ENCODE measurements around the gene ARID1A.
"Not testable (repeated sequence)": the region's sequence is repeated elsewhere in the genome, so short reads cannot be mapped to it uniquely, and the experiment has no call there.

ARID1A gene

GRCh38 chr1:26788836-26789611 is 93.2 kb downstream of the ARID1A start:
- DNase-seq, result peak; percentile 75

- DNase-seq, result no peak
Observed at GRCh38 chr1:26789612-26789865, 93.7 kb downstream of the ARID1A start.

DNA sequence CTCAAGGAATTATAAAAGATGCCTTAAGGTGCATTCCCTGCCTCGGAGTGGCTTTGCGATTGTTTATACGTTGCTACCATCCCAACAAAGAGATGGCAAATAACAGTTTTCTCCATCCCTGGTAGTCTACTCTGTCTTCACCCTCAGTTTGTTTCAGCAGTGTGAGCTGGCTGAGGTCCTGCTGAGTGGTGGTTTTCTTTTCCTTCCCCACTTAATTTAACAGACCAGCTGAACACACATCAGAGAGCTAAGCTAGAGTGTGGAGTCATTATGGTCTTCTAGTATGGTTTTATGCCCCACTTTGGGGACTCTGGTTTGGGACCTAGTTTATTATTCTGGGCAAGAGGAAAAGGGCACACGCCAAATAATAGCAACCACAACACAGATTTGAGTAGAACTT is 94.1 kb downstream of the ARID1A start:
- DNase-seq, result no peak

DNA sequence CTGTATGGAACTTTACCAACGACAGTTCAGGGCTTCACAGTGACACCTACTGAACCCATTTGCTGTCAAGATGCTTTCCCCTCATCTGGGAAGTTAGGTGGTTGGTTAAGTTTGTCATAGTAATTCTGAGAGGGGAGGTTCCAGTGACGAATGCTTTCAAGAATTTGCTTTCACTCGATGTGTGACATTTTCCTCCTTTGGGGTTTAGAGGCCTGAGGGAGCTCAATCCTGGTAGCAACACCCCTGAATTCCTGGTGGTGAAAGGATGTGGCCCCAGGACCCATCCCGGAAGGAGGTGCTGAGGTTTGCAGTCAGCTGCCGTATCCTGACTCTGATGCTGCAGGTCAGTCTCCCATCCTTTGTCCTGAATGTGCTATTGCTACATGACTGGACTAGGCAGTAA is 94.7 kb downstream of the ARID1A start:
- DNase-seq, result no peak

DNA sequence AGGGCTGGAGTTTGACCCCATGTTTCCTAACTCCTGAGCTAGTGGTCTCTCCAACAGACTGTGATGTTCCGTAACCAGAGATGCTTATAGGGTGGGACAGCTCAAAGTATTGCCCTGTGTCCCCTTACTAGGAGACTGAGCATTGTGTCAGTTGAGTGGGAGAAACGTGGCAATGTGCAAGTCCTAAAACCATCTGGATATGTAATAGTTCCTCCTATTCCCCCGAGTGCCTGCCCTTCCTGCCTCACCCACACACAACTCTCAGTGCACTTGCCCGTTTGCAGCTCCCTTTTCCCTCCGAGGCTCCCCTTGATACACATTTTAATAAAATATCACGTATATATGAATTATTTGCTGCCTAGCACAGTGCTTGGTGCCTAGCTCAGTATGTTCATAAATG is 95.3 kb downstream of the ARID1A start:
- no peak for DNase-seq

DNA sequence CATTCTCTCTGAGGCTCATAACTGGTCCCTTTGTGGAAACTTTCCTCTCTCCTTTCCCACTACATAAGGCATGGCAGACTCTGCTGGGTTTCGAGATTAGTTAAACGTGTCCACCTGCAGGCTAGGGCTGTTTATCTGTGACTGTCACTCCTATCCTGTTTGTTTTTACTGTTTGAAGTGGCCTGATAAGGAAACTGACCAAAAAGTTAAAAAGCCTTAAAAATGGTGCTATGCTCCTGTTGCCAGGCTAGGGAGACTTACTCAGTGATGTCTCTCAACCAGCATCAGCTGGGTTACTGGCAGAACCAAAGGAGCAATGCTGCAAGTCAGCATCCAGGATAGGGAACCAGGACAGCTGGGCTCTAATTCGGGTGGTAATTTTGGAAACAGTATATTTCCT is 95.8 kb downstream of the ARID1A start:
- no peak for DNase-seq

- DNase-seq, result no peak
Observed at GRCh38 chr1:26792924-26793323, 97.1 kb downstream of the ARID1A start.

GRCh38 chr1:26794391-26794790 is 98.6 kb downstream of the ARID1A start:
- DNase-seq, result no peak

DNA sequence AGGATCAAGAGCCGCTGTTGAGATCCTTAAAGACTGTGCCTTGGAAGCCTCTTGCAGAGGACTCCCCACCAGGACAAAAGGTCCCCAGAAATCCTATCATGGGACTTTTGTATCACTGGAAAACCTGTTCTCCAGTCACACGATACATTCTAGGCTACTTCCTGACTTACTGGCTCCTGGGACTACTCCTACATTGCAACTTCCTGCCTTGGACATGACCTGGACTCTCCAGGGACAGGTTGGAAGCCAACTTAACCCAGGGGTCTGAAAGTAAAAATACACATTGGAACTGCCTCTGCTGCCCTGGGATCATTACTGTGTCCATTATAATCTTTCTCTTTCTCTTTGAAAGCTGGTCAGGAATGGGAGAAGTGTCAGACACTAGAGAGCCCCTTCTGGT is 101.8 kb downstream of the ARID1A start:
- no peak for DNase-seq

DNA sequence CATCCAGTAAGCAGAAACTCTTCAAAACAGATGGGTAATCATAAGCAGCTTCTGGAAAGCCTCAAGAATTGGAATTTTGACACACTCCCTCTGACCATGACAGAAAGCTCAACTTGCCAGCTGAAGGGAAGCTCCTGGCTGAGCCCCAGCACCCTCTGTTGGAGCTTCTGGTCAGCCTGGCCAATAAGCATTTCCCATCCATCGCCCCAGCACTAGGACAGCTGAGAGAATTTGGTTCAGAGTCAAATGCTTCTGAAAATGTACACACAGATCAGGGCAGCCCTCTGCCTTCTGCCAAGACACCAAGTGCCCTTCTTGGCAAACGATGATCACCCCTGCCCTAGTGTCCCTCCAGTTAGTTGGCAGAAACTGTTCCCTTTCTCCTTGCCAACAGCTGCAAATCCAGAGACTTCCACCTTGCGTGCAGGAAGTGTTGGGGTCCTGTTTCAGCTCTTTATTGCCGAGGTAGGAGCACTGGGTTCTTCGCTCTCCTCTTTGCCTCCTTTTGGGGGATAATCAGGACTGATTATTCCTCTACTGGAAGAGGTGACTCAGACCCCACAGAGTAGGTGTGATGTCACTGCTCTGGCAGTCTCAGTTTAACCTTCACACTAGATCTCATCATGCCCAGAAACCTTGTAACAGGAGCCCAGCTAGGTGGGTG is 103.8 kb downstream of the ARID1A start:
- DNase-seq, result no peak

DNA sequence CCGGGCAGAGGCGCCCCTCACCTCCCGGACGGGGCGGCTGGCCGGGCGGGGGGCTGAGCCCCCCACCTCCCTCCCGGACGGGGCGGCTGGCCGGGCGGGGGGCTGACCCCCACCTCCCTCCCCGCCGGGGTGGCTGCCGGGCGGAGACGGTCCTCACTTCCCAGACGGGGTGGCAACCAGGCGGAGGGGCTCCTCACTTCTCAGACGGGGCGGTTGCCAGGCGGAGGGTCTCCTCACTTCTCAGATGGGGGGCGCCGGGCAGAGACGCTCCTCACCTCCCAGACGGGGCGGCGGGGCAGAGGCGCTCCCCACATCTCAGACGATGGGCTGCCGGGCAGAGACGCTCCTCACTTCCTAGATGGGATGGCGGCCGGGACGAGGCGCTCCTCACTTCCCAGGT is 108.1 kb downstream of the ARID1A start:
- not testable (repeated sequence) for DNase-seq

DNA sequence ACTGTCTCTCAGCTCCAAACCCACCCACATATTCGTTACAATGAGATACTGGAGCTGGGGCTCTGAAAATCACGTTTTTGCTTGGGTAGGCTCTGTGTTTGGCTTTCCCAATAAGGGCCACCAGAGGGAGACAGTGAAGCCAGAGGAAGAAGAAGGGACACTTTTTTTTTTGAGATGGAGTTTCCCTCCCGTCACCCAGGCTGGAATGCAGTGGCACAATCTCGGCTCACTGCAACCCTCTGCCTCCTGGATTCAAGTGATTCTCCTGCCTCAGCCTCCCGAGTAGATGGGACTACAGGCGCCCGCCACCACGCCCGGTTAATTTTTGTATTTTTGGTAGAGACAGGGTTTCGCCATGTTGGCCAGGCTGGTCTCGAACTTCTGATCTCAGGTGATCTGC is 114.3 kb downstream of the ARID1A start:
- peak; percentile 65 for DNase-seq

- DNase-seq, result no peak
Observed at GRCh38 chr1:26811057-26811456, 115.2 kb downstream of the ARID1A start.

- DNase-seq, result no peak
Observed at GRCh38 chr1:26811708-26812107, 115.9 kb downstream of the ARID1A start.

DNA sequence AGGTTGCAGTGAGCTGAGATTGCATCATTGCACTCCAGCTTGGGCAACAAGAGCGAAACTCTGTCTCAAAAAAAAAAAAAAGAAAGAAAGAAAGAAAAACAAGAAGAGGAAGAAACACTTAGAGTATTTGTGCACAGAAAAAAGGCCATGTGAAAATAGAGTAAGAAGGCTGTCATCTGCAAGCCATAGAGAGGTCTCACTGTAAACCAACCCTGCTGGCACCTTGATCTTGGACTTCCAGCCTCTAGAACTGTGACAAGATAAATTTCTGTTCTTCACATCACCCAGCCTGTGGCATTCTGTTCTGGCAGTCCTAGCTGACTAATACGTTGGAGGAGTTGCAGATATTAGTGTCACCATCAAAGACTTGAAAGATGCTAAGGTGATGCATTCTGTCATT is 118.6 kb downstream of the ARID1A start:
- DNase-seq, result no peak

DNA sequence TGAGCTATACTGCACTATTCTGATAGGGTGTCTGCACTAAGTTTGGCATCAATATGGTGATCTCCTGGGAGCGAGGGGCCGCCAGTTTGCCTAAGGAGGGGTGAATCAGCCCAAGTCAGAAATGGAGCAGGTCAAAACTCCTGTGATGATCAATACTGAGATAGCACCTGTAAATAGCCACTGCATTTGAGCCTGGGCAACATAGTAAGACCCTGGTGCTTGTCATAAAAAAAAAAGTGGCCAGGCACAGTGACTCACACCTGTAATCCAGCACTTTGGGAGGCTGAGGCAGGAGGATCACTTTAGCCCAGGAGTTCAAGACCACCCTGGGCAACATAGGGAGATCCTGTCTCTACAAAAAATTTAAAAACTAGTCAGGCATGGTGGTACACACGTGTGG is 119.1 kb downstream of the ARID1A start:
- DNase-seq, result no peak

- DNase-seq, result no peak
Observed at GRCh38 chr1:26820784-26821269, 125.0 kb downstream of the ARID1A start.

DNA sequence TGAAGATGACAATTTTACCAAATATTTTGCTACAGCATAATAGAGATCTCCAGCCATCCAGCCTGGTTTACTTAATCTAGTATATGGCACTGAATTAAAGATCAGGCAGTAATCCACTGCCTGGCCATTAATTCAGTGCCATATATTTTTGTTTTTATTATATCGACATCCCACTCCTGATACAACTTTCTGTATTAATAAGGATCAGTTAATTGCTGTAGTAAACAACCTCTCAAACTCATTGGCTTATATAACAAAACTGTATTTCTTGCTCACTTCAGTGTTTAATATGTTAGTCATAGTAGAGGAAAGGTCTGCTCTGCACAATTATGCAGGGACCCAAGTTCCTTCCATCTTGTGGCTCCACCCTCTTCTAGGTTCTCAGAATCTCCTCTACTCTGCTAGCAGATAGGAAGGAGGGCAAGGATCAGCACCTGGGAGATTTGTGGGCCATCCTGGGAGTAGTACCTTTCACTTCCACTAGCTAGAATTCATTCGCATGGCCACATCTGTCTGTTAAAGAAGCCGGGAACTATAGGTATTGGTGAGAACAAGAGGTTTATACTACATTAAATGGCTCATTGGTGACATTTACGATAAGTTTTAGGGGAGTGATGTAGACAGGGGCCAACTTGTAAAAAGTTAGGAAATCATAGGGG is 127.1 kb downstream of the ARID1A start:
- DNase-seq, result no peak

DNA sequence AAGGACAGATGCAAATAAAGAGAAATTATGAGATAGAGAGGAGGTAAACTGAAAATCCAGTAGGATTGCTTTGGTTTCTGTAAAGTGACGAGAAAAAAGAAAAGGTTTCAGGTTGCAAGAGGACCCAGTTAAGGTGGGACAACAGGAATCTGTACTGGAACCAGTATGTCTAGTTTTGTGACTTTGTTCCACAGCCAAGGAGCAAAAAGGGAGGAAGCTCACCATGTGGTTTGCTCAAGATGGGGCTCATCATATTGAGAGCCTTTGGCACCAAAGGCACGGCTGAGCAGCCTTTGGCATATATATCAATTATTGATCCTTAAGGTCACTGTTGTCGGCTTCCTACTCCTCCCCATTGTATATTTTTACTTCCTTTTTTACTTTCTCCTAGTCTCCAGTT is 128.9 kb downstream of the ARID1A start:
- no peak for DNase-seq

DNA sequence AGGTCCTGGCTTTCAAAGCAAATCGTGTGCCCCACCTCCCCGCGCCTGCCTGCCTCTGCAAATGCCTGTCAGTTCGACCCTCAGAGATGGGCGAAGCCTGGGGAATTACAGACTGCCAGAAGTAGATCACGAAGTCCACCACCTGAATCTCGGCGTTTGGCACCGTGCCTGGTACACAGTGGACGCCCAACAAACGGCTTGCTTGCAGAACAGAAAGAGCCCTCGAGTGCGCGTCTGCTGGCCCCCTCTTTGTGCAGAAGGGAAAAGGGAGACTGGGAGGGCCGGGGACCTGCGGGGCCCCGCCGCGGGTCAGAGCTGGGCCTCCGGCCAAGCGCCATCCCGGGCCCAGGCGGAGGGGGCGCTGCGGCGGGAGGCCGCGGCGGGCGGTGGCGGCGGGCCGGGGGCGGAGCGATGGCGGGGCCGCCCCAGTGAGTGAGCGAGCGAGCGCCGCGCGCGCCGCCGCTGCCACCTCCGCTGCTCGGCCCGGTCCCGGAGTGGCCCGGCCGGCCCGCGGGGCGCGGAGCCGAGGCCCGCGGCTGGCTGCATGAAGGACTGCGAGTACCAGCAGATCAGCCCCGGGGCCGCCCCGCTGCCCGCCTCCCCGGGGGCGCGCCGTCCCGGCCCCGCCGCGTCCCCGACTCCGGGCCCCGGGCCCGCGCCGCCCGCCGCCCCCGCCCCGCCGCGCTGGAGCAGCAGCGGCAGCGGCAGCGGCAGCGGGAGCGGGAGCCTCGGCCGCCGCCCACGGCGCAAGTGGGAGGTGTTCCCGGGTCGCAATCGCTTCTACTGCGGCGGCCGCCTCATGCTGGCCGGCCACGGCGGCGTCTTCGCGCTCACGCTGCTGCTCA is 130.7 kb downstream of the ARID1A start, which contains the start of gene ZDHHC18:
TSS of gene ZDHHC18 (plus strand) at position 428 of the 845 bp plus-strand sequence. CDS start at position 545, 117 bp downstream.
- DNase-seq, result peak; percentile 84

DNA sequence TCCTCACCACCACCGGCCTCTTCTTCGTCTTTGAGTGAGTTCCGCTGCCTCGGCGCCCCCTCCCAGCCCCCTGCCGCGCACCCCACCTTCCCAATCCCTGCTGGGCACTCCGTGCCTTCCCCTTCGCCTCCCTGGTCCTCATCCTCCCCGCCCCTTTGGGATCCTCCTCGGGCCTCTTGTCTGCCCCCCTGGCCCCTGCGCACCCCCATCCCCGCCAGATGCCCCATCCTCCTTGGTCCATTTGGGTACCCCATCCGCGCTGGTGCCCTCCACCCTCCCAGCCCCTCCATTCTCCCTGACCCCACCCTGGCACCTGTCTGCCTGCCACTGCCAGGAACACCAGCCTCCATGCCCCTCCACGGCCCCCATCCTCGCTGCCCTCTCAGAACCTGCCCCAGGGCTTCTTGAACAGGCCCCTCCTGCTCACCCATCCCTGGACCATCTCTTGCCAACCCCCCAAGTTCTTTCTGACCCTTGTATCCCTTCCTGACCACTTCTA is 131.3 kb downstream of the ARID1A start:
- no peak for DNase-seq

DNA sequence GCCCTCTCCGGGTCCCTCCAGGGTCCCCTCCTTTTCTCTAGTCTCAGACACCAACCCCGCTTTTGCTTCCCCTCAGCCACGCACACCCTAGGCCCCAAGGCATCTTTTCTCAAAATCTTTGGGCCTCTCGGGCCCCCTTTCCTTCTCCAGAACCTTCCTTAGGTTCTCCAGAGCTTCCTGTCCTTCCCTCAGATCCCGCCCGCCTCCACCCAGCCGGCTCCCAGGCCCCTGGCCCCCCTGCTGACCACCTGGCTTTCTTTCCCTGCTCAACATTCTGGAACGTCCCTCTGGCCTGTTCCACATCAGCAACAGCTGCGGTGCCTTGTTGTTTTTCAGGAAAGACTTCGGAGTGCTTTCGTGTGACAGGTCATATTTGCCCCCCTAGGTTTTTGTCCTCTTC is 131.8 kb downstream of the ARID1A start:
- no peak for DNase-seq

DNA sequence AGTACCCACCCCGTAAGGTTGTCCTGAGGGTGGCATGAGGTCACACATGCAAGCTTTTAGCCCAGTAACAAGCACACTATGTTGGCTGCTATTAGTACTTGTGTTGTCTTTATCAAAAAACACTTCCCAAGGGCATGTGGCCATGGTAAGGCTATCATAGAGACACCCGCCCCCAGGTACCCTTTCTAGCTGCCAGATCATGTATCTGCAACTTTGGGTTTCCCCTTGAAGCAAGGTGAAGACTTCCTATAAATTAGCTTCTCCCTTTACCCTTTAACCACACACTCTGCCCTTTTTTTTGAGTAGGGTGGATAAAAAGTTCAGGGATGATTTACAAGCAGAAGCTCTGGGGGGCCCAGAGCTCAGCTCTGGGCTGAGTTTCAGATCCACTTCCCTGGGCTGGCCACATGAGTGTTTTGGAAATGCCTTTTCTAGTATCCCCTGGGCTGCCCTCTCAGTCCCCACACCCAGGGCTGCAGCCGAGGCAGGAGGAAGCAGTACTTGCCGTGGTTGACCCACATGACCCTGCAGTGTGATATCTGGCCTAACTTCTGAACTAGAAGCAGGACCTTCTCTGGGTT is 132.7 kb downstream of the ARID1A start:
- DNase-seq, result no peak

Measured in activated CD4-positive, CD25-positive, alpha-beta regulatory T cell treated with anti-CD3 and anti-CD28 coated beads, Interleukin-2, amount 50 U/mL, for 72 hours (primary cell).